Activated T-cell treated with anti-CD3 and anti-CD28 coated beads, Interleukin-2, amount 50 U/mL, for 4 hours (primary cell): Measurements from ENCODE around the gene ACBD3. TPM values are rescaled to one million over a fixed set of nuclear protein-coding genes. Genes with fewer than 3 reads are reported as not detected.
"Not testable (repeated sequence)": the region's sequence is repeated elsewhere in the genome, so short reads cannot be mapped to it uniquely, and the experiment has no call there.

Source experiments
- ATAC-seq, 2 donors: fragments of 200-7000 bp; cut with Tn5 transposase; one replicate each; pipeline ENCODE4 v1.10.0; 2021
- DNase-seq: peaks from one replicate; pipeline ENCODE4 v3.0.0-alpha.2; 2020
- H3K27me3 Mint-ChIP-seq: one replicate; pipeline ENCODE4 v1.8.0; 2021; ENCODE audit warnings: low read depth, mixed read lengths
- H3K36me3 Mint-ChIP-seq: one replicate; pipeline ENCODE4 v1.8.0; 2022; ENCODE audit warnings: mixed read lengths; ENCODE audit not compliant: insufficient read depth
- H3K4me1 Mint-ChIP-seq: one replicate; pipeline ENCODE4 v1.8.0; 2021; ENCODE audit warnings: low read depth, mixed read lengths
- H3K4me3 Mint-ChIP-seq: one replicate; pipeline ENCODE4 v1.8.0; 2021; ENCODE audit warnings: mild to moderate bottlenecking, moderate library complexity, mixed read lengths
- H3K9me3 Mint-ChIP-seq: one replicate; pipeline ENCODE4 v1.8.0; 2021; ENCODE audit warnings: mixed read lengths
- total RNA-seq, 3 donors: library from RNA; stranded (reverse); gene quantifications; one replicate each; pipeline ENCODE4 v1.2.1, GENCODE V29; 2021

ACBD3 gene
- total RNA-seq, 3 donors from 2014 or later, result 20.9 to 24.4 (median 23.9) TPM

DNA sequence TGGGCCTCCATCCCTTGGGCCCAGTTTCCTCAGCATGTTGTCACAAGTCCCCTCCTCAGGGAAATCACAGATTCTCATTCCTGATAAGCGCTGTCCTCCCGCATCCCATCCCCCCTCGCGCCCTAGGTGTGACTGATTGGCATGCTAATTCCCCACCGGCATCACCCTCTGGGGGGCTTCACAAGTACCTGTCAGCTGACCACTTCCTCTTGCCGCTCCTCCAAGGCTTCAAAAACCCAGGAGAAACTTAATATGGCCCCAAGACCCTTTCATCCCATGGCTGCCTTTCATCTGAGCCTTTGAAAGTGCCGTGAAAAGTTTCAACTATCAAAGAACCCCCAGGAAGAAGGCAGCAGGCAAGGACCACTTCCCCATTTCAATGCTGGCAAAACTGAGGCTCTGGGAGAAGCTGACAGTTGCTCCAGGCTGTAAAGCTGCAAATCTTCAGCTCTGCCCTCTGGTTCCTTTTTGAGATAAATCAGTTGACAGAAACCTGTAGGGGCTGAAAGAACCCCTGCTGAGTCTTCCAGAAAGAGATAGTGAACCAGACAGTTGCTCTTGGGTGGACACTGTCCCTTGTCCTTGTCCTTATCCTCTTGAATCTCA, 24.1 kb upstream of the ACBD3 start:
- Mint-ChIP-seq H3K27me3 (no peaks in the 10 kb centered on the region), H3K4me1 (no peaks in the 10 kb centered on the region), H3K4me3 (no peak overlapping the region), H3K9me3 (no peaks in the 10 kb centered on the region), H3K36me3 (no peaks in the 10 kb centered on the region)
- no peak for DNase-seq
- no peak for ATAC-seq

DNA sequence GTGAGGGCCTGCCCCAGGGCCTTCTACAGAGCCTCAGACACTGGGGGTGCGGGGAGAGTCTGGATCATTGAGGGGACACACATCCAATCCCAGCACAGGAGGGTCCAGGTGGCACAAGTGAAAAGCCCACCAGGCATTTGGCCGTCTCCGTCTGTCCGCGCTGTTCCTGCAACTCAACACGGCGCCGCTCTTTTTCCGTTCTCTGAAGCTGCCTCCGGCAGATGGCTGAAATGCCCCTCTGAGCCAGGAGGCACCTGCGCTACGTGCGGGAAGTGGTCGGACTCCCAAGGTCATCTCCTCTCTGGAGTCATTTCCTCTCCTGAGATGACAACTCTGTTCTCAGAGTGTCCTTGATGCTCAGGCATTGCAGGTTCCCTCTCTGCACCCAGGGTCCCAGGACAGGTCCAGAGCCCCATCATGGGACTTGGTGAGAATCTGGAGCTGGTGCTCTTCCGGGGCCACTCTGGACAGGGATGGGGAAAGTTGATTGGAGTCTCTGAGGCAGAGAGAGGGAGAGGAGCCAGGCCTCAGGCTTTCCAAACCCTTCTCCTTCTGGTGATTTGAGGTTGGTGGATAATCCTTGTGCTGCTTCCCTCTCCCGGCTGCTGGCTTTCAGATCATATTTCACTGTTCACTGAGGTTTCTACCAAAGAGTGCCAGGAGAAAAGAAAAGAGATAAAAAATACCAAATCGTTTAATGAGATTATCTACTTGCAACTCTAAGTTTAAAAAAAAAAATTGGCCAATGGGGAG, 22.9 kb upstream of the ACBD3 start:
- H3K4me1 Mint-ChIP-seq, result no peaks in the 10 kb centered on the region
- no peaks in the 10 kb centered on the region for H3K27me3 Mint-ChIP-seq
- H3K36me3 Mint-ChIP-seq, result no peaks in the 10 kb centered on the region
- ATAC-seq, result no peak
- no peaks in the 10 kb centered on the region for H3K9me3 Mint-ChIP-seq
- DNase-seq, result no peak
- H3K4me3 Mint-ChIP-seq, result no peak overlapping the region

- Mint-ChIP-seq H3K9me3 (no peaks in the 10 kb centered on the region), H3K4me1 (no peaks in the 10 kb centered on the region), H3K4me3 (no peak overlapping the region), H3K27me3 (peaks cover 2% of the 10 kb centered on the region), H3K36me3 (no peaks in the 10 kb centered on the region)
- no peak for ATAC-seq
- no peak for DNase-seq
Measured at GRCh38 chr1:226207048-226207447, 20.5 kb upstream of the ACBD3 start.

DNA sequence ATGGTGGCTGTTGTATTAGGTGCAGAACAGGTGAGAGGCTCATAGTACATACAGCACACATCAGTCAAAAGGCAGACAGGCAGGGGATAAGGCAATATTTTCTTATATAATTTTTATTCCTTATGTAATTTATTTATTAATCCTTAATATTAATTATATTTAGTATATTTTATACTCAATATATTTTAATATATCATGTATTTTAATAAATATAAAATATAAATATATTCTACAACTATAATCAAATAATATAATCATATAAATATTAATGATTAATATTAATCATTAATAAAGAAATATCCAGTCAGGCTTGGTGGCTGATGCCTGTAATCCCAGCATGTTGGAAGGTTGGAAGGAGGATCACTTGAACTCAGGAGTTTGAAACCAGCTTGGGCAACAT, 17.7 kb upstream of the ACBD3 start:
- Mint-ChIP-seq H3K4me1 (no peaks in the 10 kb centered on the region), H3K4me3 (no peak overlapping the region), H3K9me3 (no peaks in the 10 kb centered on the region), H3K36me3 (no peaks in the 10 kb centered on the region), H3K27me3 (peaks cover 9% of the 10 kb centered on the region)
- ATAC-seq (no peak), DNase-seq (no peak)

DNA sequence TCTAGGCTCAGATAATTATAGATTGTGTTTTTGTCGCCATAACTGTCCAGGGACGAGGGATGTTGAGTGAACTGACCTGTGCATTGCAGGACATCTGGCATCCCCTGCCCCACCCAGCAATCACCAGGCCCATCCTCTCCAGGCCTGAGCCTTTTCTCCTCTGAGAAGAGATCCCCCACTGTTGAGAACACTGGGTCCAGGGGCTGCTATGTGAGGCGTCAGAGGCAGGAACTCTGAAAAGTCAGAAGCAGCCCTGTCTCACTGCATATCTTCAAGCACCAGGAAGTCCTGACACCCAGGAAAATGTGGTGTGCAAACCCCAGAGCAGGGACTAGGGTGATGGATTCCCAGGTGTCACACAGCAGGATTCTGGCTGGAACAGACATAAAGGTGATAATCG, 17.1 kb upstream of the ACBD3 start:
- H3K4me3 Mint-ChIP-seq, result no peak overlapping the region

DNA sequence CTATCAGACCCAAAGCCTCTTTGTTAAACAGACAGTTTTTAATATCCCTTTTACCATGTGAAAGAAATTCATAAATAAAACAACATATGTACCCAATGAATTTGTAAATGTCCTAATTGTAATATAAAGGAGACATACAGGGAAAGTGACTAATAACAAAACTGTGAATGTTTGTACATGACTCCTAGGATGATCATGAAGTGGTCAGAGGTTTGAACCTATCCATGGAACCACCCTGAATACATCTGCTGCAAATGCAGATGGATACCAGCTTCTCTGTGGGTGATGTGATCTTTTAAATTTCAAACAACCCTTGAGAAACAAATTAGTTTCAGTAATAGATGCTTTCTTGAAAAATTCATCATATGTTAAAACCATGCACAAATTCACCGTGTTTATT, 16.7 kb upstream of the ACBD3 start:
- Mint-ChIP-seq H3K4me1 (no peaks in the 10 kb centered on the region), H3K4me3 (no peak overlapping the region), H3K36me3 (no peaks in the 10 kb centered on the region), H3K27me3 (peaks cover 9% of the 10 kb centered on the region), H3K9me3 (no peaks in the 10 kb centered on the region)
- DNase-seq, result no peak
- ATAC-seq, result no peak

More for the DNA sequence above, 17.1 kb upstream of the ACBD3 start:
- Mint-ChIP-seq H3K9me3 (no peaks in the 10 kb centered on the region), H3K4me1 (no peaks in the 10 kb centered on the region), H3K27me3 (peaks cover 9% of the 10 kb centered on the region), H3K36me3 (no peaks in the 10 kb centered on the region)
- ATAC-seq (no peak), DNase-seq (no peak)

GRCh38 chr1:226202666-226203065, 16.1 kb upstream of the ACBD3 start:
- H3K4me3 Mint-ChIP-seq, ATAC-seq, H3K4me1 Mint-ChIP-seq, H3K36me3 Mint-ChIP-seq, H3K27me3 Mint-ChIP-seq, DNase-seq, H3K9me3 Mint-ChIP-seq: not testable (repeated sequence)

DNA sequence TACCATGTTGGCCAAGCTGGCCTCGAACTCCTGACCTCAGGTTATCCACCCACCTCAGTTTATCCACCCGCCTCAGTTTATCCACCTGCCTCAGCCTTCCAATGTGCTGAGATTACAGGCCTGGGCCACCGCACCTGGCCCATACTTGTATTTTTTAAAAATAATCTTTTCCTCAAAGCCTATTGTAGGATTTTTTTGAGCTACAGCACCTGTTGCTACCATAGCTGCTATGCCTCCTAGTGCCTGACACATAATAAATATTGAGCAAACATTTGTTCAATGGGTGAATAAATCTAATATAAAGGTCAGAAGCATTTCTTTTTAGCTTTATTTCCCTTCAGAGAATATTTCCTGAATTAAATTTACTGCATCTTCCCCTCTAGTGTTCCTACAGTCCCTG, 15.7 kb upstream of the ACBD3 start:
- no peak for DNase-seq
- no peaks in the 10 kb centered on the region for H3K36me3 Mint-ChIP-seq
- ATAC-seq, result no peak
- H3K9me3 Mint-ChIP-seq, result no peaks in the 10 kb centered on the region
- peaks cover 9% of the 10 kb centered on the region for H3K27me3 Mint-ChIP-seq
- no peaks in the 10 kb centered on the region for H3K4me1 Mint-ChIP-seq
- H3K4me3 Mint-ChIP-seq, result no peak overlapping the region

GRCh38 chr1:226201029-226201593, 14.6 kb upstream of the ACBD3 start:
- H3K4me1 Mint-ChIP-seq, result no peaks in the 10 kb centered on the region
- no peaks in the 10 kb centered on the region for H3K9me3 Mint-ChIP-seq
- no peaks in the 10 kb centered on the region for H3K36me3 Mint-ChIP-seq
- ATAC-seq (no peak), DNase-seq (no peak)
- H3K4me3 Mint-ChIP-seq, result no peak overlapping the region
- H3K27me3 Mint-ChIP-seq, result peaks cover 9% of the 10 kb centered on the region

- Mint-ChIP-seq H3K4me3 (no peak overlapping the region), H3K27me3 (peaks cover 13% of the 10 kb centered on the region), H3K4me1 (no peaks in the 10 kb centered on the region), H3K36me3 (no peaks in the 10 kb centered on the region), H3K9me3 (no peaks in the 10 kb centered on the region)
- DNase-seq, result no peak
- no peak for ATAC-seq
Measured at GRCh38 chr1:226199971-226200370, 13.4 kb upstream of the ACBD3 start.

GRCh38 chr1:226195144-226195543, 8.6 kb upstream of the ACBD3 start:
- Mint-ChIP-seq H3K27me3 (peaks cover 9% of the 10 kb centered on the region), H3K4me3 (no peak overlapping the region), H3K4me1 (no peaks in the 10 kb centered on the region), H3K9me3 (no peaks in the 10 kb centered on the region), H3K36me3 (no peaks in the 10 kb centered on the region)
- ATAC-seq, result no peak
- no peak for DNase-seq

DNA sequence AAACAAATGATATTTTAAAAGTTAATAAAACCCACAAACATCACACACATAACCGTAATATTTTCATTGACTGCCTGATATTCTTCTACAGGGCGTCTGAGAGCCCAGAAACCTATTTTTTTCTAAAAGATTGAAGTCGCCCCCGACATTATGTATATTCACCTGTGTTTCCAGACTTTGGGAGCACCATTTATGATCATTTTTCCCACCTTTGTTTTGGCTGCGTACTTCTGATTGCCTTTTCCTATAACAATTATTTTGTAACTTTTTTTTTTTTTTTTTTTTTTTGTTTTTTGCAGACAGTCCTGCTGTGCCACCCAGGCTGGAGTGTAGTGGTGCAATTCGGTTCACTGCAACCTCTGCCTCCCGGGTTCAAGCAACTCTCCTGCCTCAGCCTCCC, 839 bp upstream of the ACBD3 start:
- H3K4me3 Mint-ChIP-seq, result peak overlapping the region; percentile 92
- H3K27me3 Mint-ChIP-seq, result no peaks in the 10 kb centered on the region
- H3K4me1 Mint-ChIP-seq, result peaks cover 29% of the 10 kb centered on the region
- DNase-seq, result no peak
- peaks cover 4% of the 10 kb centered on the region for H3K36me3 Mint-ChIP-seq
- ATAC-seq, result no peak
- H3K9me3 Mint-ChIP-seq, result no peaks in the 10 kb centered on the region

- Mint-ChIP-seq H3K9me3 (no peaks in the 10 kb centered on the region), H3K27me3 (no peaks in the 10 kb centered on the region), H3K4me1 (peaks cover 33% of the 10 kb centered on the region), H3K36me3 (peaks cover 4% of the 10 kb centered on the region), H3K4me3 (peak overlapping the region; percentile 92)
- no peak for DNase-seq
- no peak for ATAC-seq
Measured at GRCh38 chr1:226187019-226187322, 430 bp upstream of the ACBD3 start.

- Mint-ChIP-seq H3K27me3 (no peaks in the 10 kb centered on the region), H3K4me3 (peak overlapping the region; percentile 96), H3K36me3 (peaks cover 7% of the 10 kb centered on the region), H3K9me3 (no peaks in the 10 kb centered on the region), H3K4me1 (peaks cover 48% of the 10 kb centered on the region)
- no peak for ATAC-seq
- DNase-seq, result no peak
Measured at GRCh38 chr1:226185141-226186036, 1.2 kb downstream of the ACBD3 start.
